Breast epithelium (tissue), 3 donors: ENCODE measurements around the gene THSD7B.

Experiments
- CTCF ChIP-seq, 3 donors: fragments of 450-650 bp; IDR thresholded peaks; one replicate each; pipeline ENCODE4 v1.5.1; 2016 to 2017; ENCODE audit warnings: antibody characterized with exemption in 3 of 3, mild to moderate bottlenecking in 3 of 3, moderate library complexity in 3 of 3
- POLR2A ChIP-seq: fragments of 450-650 bp; IDR thresholded peaks from one replicate; pipeline ENCODE4 v1.6.1; 2016; ENCODE audit warnings: antibody characterized with exemption, mild to moderate bottlenecking, moderate library complexity
- POLR2AphosphoS5 ChIP-seq, 3 donors: sonication (generic); formaldehyde crosslinking; IDR thresholded peaks; one replicate each; pipeline ENCODE4 v1.6.1; 2017; ENCODE audit warnings: antibody characterized with exemption in 3 of 3

DNA sequence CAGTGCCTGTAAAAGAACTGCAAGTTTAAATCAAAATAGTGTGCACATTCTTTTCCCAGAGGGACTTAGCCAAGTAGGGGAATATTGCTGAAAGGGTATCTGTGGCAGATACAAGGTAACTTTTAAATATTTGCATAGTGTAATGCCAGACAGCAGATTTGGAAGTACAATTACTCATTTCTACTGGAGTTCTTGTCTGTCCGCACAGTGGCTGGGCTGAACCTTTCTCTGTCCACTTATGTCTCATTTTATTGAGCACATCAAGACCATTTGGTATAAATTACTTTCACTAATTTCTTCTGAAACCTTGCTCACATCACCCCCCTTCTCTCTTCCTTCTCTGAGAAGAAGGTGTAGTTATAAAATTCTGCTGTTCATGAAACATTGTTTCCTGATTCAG, 271.3 kb downstream of the THSD7B start:
- TF ChIP-seq CTCF (IDR thresholded peaks at IDR 0.05) (no peak), POLR2AphosphoS5 (IDR thresholded peaks at IDR 0.05) (no peak), POLR2A (no peak)
